HG02588 (cell line): ENCODE measurements around the gene CWC22.

Experiments
- ATAC-seq: cut with Tn5 transposase; IDR thresholded peaks from one replicate; pipeline ENCODE4 v1.9.1; 2021; ENCODE audit warnings: mild to moderate bottlenecking, moderate library complexity; ENCODE audit not compliant: unreplicated experiment

The CWC22 gene

DNA sequence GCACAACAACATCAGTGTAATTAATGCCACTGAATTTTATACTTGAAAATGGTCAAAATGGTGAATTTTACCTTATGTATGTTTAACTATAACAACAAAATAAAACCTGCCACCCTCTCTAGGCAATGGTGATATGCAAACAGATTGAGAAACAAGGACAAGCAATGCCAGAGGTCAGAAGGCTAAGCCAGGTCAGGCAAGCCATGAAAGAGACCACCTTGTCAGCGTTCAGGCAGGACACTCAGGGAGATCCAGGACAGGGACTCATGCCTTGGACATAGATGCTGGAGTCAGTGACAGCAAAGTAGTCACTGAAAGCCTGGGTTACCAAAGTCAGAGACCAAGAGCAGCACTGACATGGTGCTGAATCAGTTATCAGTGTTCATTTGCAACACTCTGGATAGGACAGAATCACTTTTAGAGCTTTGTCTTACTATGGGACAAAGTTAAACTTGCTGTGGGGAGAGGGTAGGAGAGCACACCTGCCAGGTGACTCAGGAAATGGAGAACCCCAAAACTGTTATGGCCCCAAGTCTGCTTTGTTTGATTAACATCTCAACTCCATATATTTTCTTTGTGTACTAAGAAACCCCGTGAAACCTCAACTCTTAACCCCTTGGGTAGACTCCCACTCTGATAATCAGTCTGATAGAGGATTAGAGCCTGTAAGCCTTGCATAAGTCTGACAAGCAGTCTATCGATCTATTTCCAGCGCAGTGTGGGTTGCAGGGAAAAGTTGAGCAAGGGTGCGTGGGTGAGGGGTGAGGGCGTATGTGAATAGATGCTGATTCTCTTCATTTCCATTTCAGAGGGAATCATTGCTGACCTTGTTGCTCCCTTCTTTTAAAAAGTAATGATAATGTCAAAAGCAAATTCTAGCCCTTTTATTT lies 97.0 kb downstream of the CWC22 start:
- ATAC-seq: no peak

- ATAC-seq: no peak
These were observed 106.4 kb downstream of the CWC22 start for GRCh38 chr2:179900655-179901054.

GRCh38 chr2:179899666-179900065 lies 107.4 kb downstream of the CWC22 start:
- no peak for ATAC-seq

- no peak for ATAC-seq
These were observed 108.2 kb downstream of the CWC22 start for GRCh38 chr2:179898873-179899272.
